Measurements from ENCODE around the gene TAF12.

DNA sequence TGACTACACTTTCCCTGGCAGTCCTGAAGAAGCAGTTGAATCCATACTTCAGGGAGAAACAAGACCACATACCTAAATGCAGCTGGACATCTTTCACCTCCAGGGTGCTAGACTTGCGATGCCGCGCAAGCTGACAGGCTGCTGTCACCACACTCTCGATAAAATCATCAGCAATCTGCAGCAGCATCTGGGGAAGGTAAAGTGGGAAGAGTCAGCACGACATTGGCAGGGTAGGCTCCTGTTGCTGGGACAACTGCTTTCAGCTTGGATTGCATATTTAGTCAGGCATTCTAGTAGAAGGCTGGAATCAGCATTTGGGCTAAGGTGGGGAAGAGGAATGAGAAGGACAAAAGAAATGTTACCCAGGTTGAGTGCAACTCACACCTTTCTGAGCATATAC, 29.7 kb downstream of the TAF12 start:
- TF ChIP-seq, protein P1, sequence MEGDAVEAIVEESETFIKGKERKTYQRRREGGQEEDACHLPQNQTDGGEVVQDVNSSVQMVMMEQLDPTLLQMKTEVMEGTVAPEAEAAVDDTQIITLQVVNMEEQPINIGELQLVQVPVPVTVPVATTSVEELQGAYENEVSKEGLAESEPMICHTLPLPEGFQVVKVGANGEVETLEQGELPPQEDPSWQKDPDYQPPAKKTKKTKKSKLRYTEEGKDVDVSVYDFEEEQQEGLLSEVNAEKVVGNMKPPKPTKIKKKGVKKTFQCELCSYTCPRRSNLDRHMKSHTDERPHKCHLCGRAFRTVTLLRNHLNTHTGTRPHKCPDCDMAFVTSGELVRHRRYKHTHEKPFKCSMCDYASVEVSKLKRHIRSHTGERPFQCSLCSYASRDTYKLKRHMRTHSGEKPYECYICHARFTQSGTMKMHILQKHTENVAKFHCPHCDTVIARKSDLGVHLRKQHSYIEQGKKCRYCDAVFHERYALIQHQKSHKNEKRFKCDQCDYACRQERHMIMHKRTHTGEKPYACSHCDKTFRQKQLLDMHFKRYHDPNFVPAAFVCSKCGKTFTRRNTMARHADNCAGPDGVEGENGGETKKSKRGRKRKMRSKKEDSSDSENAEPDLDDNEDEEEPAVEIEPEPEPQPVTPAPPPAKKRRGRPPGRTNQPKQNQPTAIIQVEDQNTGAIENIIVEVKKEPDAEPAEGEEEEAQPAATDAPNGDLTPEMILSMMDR (IDR thresholded peaks at IDR 0.05), result no peak
- TF ChIP-seq POLR2A (IDR thresholded peaks at IDR 0.05), result no peak
